22Rv1 (cell line): Measurements from ENCODE around the gene FAF1.

Experiments used
- ZFX ChIP-seq: fragments of 450-650 bp; IDR thresholded peaks from 2 replicates; pipeline ENCODE4 v1.6.1; 2017; ENCODE audit warnings: antibody characterized with exemption, borderline replicate concordance
- TF ChIP-seq, protein P1 (sequence below): fragments of 450-650 bp; IDR thresholded peaks from 2 replicates; pipeline ENCODE4 v1.5.1; 2017; ENCODE audit warnings: mild to moderate bottlenecking

DNA sequence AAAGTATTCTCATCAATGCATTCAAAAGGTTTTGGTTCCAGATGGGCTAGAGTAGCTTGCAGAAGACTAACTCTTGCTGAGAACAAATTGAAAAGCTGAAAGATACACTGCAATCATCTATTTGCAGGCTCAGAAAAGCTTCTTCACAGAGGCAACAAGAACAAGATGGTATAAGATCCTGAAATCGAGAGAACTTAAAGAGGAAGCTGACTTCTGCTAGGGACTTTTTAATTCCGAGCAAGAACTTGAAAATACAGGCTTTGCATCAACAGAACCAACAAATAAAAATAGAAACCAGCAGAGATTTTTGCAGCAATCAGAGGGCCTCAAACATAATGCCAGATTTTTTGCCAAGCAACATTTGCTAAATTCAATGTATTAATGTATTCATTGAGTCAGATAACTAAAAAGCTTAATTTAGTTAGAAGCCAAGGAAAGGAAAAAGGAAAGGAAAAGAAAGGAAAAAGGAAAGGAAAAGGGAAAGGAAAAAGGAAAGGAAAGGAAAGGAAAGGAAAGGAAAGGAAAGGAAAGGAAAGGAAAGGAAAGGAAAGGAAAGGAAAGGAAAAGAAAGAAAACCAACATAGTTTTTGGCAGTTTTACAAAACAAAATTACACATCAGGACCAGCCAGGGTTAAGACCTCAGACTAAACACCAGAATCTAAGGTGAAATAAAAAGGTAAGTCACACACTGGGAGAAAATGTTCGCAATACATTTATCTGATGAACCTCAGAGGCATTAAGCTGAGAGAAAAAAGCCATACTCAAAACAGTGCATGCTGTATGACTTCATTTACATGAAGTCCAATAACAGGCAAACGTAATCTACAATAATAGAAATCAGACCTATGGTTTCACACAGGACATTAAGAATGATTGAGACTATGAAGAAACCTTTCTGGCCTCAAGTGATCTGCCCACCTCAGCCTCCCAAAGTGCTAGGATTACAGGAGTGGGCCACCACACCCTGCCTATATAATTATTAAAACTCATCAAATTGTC is 42.6 kb downstream of the FAF1 start:
- TF ChIP-seq, protein P1, sequence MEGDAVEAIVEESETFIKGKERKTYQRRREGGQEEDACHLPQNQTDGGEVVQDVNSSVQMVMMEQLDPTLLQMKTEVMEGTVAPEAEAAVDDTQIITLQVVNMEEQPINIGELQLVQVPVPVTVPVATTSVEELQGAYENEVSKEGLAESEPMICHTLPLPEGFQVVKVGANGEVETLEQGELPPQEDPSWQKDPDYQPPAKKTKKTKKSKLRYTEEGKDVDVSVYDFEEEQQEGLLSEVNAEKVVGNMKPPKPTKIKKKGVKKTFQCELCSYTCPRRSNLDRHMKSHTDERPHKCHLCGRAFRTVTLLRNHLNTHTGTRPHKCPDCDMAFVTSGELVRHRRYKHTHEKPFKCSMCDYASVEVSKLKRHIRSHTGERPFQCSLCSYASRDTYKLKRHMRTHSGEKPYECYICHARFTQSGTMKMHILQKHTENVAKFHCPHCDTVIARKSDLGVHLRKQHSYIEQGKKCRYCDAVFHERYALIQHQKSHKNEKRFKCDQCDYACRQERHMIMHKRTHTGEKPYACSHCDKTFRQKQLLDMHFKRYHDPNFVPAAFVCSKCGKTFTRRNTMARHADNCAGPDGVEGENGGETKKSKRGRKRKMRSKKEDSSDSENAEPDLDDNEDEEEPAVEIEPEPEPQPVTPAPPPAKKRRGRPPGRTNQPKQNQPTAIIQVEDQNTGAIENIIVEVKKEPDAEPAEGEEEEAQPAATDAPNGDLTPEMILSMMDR, result no peak
- no peak for TF ChIP-seq ZFX
